Medulla oblongata (tissue), 1 donor: ENCODE data around the gene HSF4.
A peak's percentile ranks its signal among the peaks of the same experiment; 100 is the strongest.

Experiments
- DNase-seq: peaks from one replicate; pipeline ENCODE4 v3.0.0-alpha.2; 2015; ENCODE audit errors: extremely low spot score

The HSF4 gene

DNA sequence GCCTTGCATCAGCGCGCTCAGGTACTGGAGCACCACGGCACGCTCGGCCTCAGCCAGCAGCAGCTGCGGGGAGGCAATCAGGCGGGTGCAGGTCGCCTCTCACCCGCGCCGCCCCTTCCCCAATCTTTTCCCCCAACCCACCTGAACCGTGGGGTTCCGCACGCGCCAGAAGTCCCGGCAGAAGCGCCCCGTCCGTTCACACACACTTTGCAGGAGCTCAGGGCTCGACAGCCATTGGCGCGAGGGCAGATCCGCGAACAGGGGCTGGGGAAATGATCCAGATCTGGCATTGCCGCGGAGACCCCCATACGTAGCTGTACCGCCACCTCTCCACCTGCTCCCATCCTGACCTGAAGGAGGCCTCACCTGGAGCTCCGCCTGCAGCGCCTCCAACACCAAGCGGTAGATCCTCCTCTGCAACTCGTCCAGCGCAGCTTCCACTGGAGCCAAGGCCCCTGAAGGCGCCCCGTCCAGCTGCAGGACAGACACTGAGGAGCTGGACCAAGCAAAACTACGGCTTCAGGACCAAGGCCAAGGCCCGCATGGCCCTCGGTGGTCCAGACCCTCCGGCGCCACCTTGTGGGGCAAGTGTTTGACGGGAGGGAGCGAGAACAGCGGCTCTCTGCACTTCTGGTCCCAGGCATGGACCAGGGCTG is 20.6 kb downstream of the HSF4 start:
- peak; percentile 91 for DNase-seq

DNA sequence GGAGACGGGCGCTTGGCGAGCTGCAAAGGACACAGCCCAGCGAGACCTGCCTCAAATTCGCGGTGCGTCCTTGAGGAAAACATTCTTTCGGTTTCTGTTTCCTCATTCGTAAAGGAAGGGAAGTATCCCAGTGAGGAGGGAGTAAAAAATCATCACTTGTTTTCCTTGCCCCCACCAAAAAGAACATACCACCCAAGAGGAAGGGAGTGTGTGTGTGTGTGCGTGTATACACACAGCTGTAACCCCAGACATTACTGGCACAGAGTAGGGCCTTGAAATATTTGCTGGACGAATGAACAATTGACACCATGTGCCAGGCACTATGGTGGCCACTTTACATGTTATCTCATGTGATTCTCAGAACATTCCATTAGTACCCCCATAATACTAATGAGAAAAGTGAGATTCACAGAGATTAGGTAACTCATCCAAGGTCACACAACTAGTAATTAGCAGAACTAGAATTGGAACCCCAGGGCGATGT is 21.1 kb downstream of the HSF4 start:
- no peak for DNase-seq

DNA sequence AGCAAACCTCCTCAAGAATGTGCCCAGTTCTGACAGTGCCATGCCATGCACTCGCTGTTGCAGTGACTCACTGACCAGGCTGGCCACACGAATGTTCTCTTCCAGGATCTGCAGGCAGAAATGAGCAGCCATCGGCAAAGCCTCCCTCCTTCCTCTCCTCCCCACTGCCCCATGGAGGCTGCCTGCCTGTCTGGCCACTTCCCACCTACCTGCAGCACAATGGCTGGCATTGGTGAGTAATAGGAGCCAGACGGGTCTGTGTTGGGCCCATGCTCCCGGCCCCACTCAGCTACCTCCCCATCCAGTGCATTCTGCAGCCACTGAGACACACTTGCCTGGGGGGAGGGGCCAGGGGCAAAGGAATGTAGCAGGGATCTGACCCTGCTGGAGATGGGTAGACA is 22.0 kb downstream of the HSF4 start:
- DNase-seq = no peak

DNA sequence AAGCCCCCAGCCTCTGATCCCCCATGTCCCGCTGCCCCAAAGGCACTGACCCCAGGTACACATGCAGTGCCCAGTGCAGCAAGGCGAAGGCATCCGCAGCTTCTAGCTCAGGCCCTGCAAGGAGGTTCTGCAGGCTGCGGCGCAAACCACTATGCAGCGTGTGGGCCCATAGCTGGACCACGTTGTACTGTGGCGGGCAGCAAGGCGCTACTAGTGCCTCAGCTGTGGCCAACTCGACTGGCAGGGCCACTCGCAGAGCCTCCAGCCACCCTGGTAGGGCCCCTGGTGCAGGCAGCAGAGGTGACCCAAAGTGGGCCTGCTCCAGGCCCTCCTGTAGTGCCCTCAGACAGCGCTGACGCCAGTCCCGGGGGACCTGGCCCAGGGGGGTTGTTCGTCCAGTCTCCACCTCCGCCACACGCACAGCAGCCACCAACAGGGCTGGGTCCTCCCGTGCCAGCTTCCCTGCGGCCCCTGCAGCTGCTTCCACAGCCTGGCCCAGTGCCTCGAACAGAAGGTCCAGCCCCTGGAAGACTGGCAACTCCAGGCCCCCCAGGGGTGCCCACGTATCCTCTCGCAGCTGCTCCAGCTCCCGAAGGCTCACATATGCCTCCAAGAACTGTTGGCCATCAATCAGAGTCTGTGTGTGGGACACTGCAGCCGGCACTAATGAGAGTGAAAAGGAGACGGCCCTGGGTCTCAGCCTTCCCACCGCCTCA is 22.8 kb downstream of the HSF4 start:
- no peak for DNase-seq

DNA sequence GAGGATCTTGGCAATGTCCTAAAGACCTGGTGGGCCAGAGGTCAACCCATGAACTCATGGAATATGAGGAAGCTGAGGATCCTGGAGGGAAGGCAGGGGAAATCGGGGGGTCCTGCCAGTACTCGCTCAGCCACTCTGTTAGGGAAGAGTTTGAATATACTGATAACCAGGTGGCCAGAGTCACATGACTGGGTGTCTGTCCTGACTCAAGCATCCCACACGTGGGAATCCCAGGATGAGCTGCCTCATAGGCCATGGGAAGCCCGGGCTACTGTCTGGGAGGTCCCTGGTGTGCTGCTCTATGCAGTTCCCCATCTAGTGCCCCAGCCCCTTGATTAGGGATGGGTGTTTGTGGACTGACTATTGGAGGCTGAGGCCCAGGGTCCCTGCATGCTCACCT is 23.8 kb downstream of the HSF4 start:
- DNase-seq = no peak

DNA sequence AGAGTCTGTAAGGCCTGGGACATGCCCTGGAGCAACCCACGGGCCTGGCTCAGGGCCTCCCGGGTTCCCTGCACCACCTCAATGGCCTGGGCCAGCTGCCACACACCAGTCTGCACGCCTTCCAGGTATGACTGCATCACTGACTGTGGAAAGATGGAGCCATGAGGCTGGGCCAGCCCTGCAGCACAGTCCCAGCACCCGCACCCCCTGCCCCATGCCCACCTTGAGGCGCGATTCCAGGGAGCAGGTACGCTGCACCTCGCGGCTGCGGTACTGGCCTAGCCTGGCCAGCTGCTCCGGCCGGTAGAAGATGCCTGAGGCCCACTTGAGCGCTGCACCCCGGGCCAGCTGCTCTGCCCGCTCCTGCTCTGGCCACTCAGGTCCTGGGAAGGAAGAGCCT is 24.3 kb downstream of the HSF4 start:
- no peak for DNase-seq

DNA sequence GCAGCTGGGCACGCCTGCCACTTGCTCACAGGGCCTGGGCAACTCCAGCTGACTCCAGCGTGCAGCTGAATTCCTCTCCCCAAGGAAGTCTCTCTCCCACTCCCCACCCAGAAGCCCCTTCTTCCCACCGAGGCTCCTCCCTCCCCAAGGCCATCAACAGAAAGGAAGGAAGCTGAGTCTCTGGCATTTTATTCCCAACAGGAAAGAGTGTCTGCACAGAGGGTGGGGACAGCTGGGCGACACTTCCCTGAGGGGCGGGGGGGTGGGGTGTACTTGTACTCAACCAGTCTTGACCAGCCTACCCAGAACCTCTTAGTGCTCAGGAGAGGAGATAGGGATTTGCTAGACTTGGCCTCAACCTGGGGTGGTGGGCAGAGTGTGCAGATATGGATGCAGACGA is 25.5 kb downstream of the HSF4 start, which contains the start of gene EXOC3L1:
TSS of gene EXOC3L1 (minus strand) at position 96 of the 400 bp plus-strand sequence. CDS start 460 bp downstream, outside the sequence.
- DNase-seq = no peak

DNA sequence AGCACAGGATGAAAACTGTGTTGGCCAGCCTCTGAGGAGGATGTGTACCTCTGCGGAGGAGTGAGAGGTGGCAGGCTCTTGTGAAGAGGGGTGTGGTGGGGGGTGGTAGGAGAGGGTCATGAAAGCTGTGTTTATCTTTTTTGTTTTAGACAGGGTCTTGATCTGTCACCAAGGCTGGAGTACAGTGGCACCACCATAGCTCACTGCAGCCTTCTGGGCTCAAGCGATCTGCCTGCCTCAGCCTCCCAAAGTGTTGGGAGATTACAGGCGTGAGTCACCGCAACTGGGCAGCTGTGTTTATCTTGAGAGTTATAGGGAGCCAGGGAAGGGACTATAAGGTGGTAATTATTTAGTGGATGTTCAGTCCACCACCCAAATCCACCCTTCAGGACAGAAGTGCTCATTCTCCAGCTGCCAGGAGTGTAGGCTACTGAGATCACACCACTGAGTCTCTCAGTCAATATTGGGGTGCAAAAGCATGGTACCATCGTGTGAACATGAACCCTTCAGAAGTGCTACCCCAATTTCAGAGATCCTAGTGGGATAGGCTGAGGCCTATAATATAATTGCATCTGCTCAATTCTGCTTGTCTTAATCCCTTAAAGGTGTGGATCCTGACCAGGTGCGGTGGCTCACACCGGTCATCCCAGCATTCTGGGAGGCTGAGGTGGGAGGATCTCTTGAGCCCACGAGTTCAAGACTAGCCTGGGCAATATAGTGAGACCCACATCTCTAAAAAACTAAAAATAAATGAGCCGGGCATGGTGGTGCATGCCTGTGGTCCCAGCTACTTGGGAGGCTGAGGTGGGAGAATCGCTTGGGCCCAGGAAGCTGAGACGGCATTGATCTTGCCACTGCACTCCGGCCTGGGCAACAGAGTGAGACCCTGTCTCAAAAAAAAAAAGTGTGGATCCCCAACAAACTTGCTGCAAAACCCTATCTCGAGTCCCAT is 26.2 kb downstream of the HSF4 start:
- no peak for DNase-seq

DNA sequence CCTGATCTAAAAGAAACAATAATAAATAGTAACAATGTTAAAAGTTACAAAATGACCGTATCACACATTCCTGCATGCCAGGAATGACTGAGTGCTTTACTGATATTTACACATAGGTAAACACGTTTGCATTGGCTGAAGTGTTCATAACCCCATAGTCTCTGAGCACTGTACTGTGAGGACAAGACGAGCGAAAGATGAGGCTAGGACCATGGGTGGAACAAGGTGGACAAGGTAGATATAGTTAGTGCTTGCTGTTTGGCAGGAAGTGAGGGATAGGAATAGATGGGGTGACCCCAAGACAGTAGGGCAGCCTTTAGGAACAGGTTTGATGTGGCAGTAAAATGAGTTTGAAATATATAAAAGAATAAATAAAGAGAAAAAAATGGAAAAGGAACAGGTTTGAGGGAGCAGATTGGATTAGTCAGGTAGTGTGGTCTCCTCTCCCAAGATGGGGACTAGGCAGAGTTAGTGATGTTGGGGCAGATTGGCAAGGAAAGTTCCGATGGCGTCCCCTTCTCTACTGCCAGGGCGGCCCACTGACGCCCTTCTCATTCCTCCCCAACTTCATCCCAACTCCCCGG is 27.0 kb downstream of the HSF4 start:
- DNase-seq = no peak

DNA sequence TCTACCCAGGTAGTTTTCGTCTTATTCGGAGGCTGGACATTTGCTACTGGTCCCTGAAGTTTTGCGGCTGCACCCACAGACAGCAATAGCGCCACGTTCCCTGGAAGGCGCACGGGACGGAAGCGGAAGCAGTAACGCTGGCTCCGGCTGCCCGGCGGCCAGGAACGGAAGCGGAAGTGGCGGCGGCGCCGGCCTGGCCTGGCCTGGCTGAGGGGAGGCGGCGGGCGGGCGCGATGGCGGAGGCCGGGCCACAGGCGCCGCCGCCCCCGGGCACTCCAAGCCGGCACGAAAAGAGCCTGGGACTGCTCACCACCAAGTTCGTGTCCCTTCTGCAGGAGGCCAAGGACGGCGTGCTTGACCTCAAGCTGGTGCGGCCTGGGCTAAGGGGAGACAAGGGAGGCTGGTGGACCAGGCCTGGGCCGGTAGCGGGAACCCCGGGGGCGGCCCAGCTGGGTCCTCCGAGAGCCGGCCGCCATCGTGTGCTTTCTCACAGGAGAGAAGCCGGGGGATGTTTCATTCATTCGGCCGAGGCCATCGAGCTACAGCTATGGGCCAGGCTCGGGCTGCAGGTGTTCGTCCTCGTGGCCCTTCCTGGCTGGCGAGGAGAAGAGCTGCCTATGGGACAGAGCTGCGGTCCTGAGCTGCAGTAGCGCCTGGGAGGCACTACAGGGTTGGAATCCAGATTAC is 27.6 kb downstream of the HSF4 start, which contains the start of gene E2F4:
TSS of gene E2F4 (plus strand) at position 161 of the 687 bp plus-strand sequence. CDS start at position 234, 73 bp downstream.
- DNase-seq = peak; percentile 97

DNA sequence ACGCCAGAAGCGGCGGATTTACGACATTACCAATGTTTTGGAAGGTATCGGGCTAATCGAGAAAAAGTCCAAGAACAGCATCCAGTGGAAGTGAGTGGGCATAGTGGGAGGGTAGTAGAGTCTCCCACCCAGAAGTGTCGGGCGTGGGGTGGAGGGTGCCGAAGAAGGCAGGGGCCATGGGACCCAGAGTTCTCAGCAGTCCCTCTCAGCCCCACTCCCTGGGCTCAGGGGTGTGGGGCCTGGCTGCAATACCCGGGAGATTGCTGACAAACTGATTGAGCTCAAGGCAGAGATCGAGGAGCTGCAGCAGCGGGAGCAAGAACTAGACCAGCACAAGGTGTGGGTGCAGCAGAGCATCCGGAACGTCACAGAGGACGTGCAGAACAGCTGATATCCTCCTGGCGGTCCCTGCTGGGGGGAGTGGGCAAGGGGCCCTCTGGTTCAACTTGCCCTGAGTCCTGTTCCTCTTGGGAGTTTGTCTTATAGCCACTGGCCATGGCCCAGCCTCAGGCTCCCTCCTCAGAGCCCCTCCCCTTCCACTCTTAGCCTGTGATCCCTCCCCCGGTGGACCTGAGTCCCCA is 28.3 kb downstream of the HSF4 start:
- DNase-seq = no peak

DNA sequence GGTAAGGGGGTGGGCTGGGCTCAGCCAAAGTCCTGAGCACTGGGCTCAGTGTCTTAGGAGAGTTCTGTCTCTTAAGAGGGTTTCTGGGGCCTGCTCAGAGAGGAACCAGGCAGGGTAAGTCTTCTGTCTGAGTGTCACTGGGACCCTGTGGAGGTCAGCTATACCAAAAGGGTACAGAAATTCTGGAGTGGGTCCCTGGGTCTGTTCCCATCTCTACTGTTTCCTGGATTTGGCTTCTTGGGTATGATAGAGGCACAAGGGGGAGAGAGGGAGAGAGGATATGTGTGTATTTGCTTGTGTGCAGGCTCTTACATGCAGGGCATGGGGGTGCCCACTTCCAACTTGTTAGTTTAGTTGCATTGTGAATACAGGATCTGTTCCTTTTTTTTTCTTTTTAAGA is 29.0 kb downstream of the HSF4 start:
- DNase-seq = no peak

DNA sequence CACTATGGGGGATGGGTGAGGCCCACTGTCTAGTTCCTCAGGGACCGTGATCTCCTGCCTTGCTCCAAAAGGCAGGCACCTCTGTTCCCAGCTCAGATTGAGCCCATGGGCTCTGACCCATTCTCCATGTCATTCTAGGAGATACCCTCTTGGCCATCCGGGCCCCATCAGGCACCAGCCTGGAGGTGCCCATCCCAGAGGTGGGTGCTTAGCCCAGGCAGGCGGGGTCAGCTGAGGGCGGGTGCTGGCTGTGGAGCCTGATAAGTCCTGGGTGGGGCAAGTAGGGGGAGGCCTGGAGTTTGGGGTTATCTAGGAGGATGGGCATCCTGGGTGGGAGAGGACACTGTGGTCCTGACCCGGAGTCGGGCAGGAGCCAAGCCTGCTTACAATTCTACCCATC is 29.7 kb downstream of the HSF4 start:
- DNase-seq = no peak

DNA sequence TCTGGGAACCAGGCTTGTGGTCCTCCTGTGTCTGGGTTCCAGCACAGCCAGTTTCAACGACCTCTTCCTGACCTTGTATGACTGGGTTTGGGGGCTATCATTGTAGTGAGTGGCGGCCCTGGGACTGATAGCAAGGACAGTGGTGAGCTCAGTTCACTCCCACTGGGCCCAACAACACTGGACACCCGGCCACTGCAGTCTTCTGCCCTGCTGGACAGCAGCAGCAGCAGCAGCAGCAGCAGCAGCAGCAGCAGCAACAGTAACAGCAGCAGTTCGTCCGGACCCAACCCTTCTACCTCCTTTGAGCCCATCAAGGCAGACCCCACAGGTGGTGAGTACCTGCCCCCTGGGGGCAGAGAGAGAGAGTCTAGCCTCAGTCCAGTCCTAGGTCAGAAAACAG is 31.1 kb downstream of the HSF4 start:
- no peak for DNase-seq

DNA sequence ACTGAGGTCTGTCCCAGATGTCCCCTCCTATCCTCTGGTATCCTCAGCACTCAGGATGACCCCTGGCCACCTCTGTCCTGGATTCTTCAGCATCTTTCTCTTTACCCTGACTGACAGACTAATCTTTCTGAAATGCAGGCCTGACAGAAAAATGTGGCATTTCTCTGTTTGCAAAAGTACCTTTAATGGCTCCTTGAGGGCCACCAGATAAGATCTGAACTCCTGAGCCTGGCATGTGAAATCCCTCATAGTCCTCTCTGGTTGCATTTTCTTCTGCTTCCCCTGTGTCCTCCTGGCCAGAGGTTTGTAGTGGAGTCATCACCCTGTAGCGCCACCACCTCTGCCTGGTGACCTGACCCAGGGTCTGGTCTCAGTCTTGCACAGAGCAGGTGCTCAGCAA is 32.3 kb downstream of the HSF4 start:
- no peak for DNase-seq

DNA sequence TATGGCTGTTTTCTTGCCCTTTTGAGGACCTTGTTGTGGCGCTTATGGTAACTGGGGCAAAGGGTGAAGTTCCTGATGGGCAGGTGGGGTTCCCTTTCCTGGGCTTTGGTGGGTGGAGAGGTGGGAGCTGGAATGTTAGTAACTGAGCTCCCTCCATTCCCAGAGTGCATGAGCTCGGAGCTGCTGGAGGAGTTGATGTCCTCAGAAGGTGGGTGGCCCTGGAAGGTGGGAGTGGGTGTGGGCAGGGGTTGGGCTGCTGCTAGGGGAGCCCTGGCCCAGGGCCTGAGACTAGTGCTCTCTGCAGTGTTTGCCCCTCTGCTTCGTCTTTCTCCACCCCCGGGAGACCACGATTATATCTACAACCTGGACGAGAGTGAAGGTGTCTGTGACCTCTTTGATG is 33.2 kb downstream of the HSF4 start:
- DNase-seq = no peak

DNA sequence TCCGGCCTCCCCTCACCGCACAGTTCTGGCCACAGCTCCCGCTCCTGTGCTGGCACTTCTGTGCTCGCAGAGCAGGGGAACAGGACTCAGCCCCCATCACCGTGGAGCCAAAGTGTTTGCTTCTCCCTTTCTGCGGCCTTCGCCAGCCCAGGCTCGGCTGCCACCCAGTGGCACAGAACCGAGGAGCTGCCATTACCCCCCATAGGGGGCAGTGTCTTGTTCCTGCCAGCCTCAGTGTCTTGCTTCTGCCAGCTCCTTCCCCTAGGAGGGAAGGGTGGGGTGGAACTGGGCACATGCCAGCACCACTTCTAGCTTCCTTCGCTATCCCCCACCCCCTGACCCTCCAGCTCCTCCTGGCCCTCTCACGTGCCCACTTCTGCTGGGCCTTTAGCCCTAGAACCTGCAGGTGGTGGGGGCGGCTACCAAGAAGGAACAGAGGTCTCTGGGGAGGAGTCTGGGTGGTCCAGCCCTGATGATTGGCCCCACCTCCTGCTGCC is 33.7 kb downstream of the HSF4 start:
- peak; percentile 69 for DNase-seq

DNA sequence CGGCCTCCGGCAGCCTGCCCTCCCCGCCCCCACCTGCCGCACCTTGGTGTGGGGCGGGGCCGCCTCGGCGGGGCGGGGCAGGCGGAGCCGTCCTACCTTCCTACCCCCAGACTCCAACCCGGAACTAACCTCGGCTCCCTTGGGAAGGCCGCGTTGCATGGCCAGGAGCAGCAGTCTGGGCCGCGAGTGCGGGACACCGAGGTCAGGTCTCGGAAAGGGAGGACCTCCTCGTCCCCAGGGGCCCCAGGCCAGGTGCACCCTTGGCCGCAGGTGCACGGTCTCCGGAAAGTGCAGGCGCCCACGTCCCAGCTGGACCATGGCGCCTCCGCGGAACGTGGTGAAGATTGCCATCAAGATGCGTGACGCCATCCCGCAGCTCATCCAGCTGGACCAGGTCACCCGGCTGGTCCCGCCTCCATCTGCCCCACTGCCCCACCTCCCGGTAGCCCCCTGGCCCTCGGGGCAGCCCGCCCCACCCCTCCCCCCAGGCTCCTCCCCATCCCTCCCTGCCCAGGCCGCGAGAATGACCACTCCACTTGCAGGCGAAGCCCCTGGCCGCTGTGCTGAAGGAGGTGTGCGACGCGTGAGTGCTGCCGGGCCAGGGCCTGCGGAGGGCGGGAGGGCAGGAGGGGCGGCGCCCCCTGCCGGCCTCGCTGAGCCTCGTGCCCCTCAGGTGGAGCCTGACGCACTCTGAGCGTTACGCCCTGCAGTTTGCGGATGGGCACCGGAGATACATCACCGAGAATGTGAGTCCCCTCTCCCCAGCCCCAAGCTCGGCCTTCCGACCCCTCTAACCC is 34.7 kb downstream of the HSF4 start, which contains the start of gene ELMO3:
TSS of gene ELMO3 (plus strand) at position 121 of the 797 bp plus-strand sequence. CDS start at position 317, 196 bp downstream.
- no peak for DNase-seq

DNA sequence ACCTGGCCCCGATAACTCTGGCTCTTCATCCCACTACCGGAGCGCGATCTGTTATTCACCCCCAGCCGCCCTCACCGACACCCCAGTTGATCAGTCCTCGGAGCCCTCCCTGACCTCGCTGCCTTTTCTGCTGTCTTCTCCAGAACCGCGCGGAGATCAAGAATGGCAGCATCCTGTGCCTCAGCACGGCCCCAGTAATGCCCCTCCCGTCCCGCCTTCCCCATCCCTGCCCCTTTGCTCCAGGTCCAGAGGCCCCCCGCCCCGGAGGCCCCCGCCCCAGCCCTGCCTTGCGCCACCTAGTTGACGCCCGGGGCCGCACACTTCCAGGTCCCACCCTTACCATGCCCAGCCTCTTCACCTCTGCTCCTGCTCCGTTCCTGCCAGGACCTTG is 35.3 kb downstream of the HSF4 start:
- DNase-seq = no peak

DNA sequence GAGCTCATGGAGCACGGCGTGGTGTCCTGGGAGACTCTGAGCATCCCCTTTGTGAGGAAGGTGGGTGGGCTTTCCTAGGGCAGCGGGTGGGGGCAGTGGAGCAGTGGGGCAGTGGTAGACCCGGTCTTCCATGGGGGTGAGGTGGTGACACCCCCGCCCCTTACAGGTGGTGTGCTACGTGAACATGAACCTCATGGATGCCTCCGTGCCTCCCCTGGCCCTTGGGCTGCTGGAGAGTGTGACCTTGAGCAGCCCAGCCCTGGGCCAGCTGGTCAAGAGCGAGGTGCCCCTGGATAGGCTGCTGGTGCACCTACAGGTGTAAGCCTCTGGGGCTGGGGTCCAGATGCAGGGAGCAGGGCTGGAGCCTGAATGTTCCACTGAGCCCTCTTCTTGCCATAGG is 35.9 kb downstream of the HSF4 start:
- DNase-seq = no peak
